Activated CD4-positive, alpha-beta T cell treated with anti-CD3 and anti-CD28 coated beads, Interleukin-2, amount 10 ng/mL, durations not matched to agents 7 days and 5 days (primary cell): ENCODE results near the gene DNAI1. TPM values are rescaled to one million over a fixed set of nuclear protein-coding genes. Genes with fewer than 3 reads are reported as not detected.

Experiments
- CTCF ChIA-PET: fragments of 350-600 bp; sonication (Branson Sonifier 250); formaldehyde crosslinking; loops from one replicate; lab custom pipeline; 2021; ENCODE audit warnings: antibody characterized with exemption; lab: Charles Lee
- POLR2A ChIA-PET: fragments of 350-600 bp; sonication (Branson Sonifier 250); formaldehyde crosslinking; loops from one replicate; lab custom pipeline; 2021; ENCODE audit warnings: antibody characterized with exemption; lab: Charles Lee
- DNase-seq: peaks from one replicate; pipeline ENCODE4 v3.0.0-alpha.2; 2020
- H3K27ac Mint-ChIP-seq: one replicate; pipeline ENCODE4 v1.8.0; 2021; ENCODE audit warnings: mild to moderate bottlenecking, moderate library complexity, mixed read lengths
- H3K27me3 Mint-ChIP-seq: one replicate; pipeline ENCODE4 v1.8.0; 2021; ENCODE audit warnings: mixed read lengths
- H3K36me3 Mint-ChIP-seq: one replicate; pipeline ENCODE4 v1.8.0; 2021; ENCODE audit warnings: low read depth, mixed read lengths
- H3K4me1 Mint-ChIP-seq: one replicate; pipeline ENCODE4 v1.8.0; 2021; ENCODE audit warnings: mixed read lengths
- H3K4me3 Mint-ChIP-seq: one replicate; pipeline ENCODE4 v1.8.0; 2021; ENCODE audit warnings: mild to moderate bottlenecking, moderate library complexity, mixed read lengths
- H3K9me3 Mint-ChIP-seq: one replicate; pipeline ENCODE4 v1.8.0; 2021; ENCODE audit warnings: mixed read lengths
- total RNA-seq, 2 experiments: library from RNA; stranded (reverse); gene quantifications; one replicate each; pipeline ENCODE4 v1.2.3, GENCODE V29; 2021

Gene DNAI1
- total RNA-seq, 2 experiments from 2014 or later = not detected

DNA sequence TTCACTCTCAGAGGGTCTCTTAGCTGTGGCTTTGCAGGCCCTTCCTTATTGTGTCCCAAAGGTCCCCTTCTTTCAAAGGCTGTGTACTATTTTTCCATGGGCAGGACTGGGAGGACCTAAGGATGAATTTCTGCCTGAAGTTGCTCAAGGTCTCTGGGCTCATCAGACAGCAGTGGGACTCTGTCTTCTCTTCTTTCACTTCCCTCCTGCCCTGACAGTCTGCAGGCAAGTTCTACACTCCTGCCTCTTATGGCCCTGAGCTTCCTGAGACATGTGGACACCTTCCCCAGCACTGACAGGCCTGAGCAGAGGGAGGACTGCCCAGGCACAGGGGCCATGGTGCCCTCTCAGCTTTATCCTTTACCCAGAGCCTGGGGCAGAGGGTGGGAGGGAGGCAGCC lies 49.4 kb downstream of the DNAI1 start:
- H3K4me3 Mint-ChIP-seq = no peak overlapping the region
- H3K27me3 Mint-ChIP-seq = peaks cover 2% of the 10 kb centered on the region
- no peaks in the 10 kb centered on the region for H3K4me1 Mint-ChIP-seq
- H3K36me3 Mint-ChIP-seq = no peaks in the 10 kb centered on the region
- H3K27ac Mint-ChIP-seq = no peak overlapping the region
- CTCF ChIA-PET = no interaction called here
- no peak for DNase-seq
- POLR2A ChIA-PET = no interaction called here
- no peaks in the 10 kb centered on the region for H3K9me3 Mint-ChIP-seq

DNA sequence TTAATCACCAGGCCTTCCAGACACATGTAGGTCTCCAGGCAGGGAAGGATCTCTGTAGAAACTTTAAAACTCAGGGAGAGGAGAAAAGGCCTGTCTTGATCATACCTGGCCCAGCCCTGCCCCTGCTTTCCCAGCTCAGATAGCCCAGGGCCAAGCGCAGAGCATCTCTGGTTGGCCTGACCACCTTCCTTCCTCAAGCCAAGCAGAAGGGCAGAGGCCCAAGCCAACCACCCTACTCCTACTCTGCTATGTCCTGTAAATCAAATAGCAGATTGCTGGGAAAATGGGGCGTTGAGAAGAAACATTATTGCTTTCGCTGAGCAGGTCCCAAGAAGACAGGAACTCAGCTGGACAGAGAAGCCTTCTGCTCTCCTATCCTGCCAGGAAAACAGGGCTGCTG lies 49.9 kb downstream of the DNAI1 start:
- no peak for DNase-seq
- POLR2A ChIA-PET = no interaction called here
- no peak overlapping the region for H3K4me3 Mint-ChIP-seq
- H3K9me3 Mint-ChIP-seq = no peaks in the 10 kb centered on the region
- peaks cover 2% of the 10 kb centered on the region for H3K27me3 Mint-ChIP-seq
- CTCF ChIA-PET = no interaction called here
- H3K36me3 Mint-ChIP-seq = no peaks in the 10 kb centered on the region
- no peaks in the 10 kb centered on the region for H3K4me1 Mint-ChIP-seq
- no peak overlapping the region for H3K27ac Mint-ChIP-seq

GRCh38 chr9:34508951-34509350 lies 50.3 kb downstream of the DNAI1 start:
- no peak overlapping the region for H3K27ac Mint-ChIP-seq
- CTCF ChIA-PET = no interaction called here
- peaks cover 2% of the 10 kb centered on the region for H3K27me3 Mint-ChIP-seq

GRCh38 chr9:34510497-34511468 lies 52.2 kb downstream of the DNAI1 start:
- H3K27ac Mint-ChIP-seq = no peak overlapping the region
- no peaks in the 10 kb centered on the region for H3K4me1 Mint-ChIP-seq

More at GRCh38 chr9:34508951-34509350, 50.3 kb downstream of the DNAI1 start:
- Mint-ChIP-seq H3K9me3 (no peaks in the 10 kb centered on the region), H3K4me1 (no peaks in the 10 kb centered on the region), H3K4me3 (no peak overlapping the region), H3K36me3 (no peaks in the 10 kb centered on the region)
- no peak for DNase-seq
- POLR2A ChIA-PET = no interaction called here

DNA sequence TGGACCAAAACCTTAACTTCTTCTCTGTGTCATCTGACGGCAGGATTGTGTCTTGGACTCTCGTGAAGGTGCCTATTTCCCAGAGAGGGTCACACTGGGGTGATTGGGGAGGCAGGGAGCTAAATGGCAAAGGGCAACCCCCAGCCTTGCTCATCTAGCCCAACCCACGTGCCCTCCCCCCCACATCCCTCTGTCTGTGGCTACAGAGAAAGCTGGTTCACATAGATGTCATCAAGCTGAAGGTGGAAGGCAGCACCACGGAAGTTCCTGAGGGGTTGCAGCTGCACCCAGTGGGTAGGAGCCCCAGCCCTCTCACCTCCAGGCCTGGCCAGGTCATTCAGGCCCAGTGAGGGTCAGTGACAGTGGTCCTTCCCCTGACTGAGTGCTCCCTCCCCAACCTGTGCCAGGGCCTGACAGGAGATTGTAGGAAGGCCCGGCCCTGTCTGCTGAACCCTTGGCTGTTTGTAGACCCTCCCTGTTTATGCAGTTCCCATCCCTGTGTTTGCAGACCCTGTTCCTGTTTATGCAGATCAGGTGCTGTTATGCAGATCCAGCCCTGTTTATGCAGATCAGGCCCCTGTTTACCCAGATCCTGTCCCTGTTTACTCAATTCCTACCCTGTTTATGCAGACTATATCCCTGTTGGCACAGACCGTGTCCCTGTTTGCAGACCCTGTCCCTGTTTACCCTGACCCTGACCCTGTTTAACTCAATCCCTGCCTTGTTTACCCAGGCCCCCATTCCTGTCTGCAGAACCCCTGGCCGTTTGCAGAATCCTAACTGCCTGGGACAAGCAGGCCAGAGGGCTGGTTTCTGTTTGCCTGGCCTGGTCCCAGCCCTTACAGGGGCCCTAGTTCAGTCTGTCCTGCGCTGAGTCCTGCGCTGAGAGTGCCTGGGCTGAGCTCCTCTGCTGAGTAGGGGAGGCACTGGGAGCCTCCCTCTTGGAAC lies 53.8 kb downstream of the DNAI1 start:
- H3K36me3 Mint-ChIP-seq = no peaks in the 10 kb centered on the region
- no peaks in the 10 kb centered on the region for H3K9me3 Mint-ChIP-seq
- POLR2A ChIA-PET = no interaction called here
- H3K4me3 Mint-ChIP-seq = no peak overlapping the region
- no peaks in the 10 kb centered on the region for H3K4me1 Mint-ChIP-seq
- no peak for DNase-seq
- H3K27ac Mint-ChIP-seq = no peak overlapping the region
- CTCF ChIA-PET = interaction anchor here (0.5 to 1.6 kb wide), 7 partner anchors 8 to 336 kb away, joined by 3 read pairs; no protein-coding TSS in a partner anchor
- H3K27me3 Mint-ChIP-seq = peaks cover 2% of the 10 kb centered on the region

More at GRCh38 chr9:34510497-34511468, 52.2 kb downstream of the DNAI1 start:
- DNase-seq = no peak
- no peaks in the 10 kb centered on the region for H3K36me3 Mint-ChIP-seq
- no peaks in the 10 kb centered on the region for H3K27me3 Mint-ChIP-seq
- ChIA-PET POLR2A (no interaction called here), CTCF (interaction anchor here (0.8 to 1.6 kb wide), 4 partner anchors 9 to 80 kb away, joined by 3 to 4 read pairs (median 3); no protein-coding TSS in a partner anchor)
- no peaks in the 10 kb centered on the region for H3K9me3 Mint-ChIP-seq
- H3K4me3 Mint-ChIP-seq = no peak overlapping the region

DNA sequence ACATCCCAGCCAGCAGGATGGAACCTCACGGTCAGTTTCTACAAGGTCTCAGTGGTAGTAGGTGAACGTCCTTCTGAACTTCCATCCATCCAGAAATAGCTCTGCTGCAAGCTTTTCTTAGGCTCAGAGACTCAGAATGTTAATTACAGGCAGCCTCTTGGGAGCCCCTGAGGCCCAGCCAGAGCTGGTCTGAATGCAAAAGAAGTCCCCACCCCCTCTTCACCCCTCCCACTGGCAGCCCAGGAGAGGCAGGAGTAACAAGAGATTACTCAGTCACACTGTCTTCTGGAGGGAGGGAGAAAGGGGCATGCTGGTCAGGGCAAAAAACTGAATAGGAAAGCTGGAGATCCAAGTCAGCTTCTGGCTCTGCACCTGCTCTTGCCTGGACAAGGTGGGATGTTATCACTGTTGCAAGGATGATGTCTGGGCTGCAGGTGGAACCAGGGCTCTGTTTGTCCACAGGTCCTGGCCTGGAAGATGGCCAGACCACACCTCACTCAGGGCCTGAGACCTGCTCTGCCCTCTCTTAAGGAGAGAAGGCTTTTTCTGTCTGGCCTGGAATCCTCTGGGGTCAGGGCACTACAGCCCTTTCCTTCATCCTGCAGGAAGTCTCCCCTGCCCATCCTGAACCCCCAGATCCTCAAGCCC lies 55.1 kb downstream of the DNAI1 start:
- ChIA-PET POLR2A (no interaction called here), CTCF (interaction anchor here (0.8 to 1.2 kb wide), 2 partner anchors 9 to 110 kb away, joined by 3 read pairs; no protein-coding TSS in a partner anchor)
- no peaks in the 10 kb centered on the region for H3K4me1 Mint-ChIP-seq
- H3K4me3 Mint-ChIP-seq = no peak overlapping the region
- DNase-seq = no peak
- H3K27me3 Mint-ChIP-seq = peaks cover 2% of the 10 kb centered on the region
- H3K9me3 Mint-ChIP-seq = no peaks in the 10 kb centered on the region
- H3K36me3 Mint-ChIP-seq = no peaks in the 10 kb centered on the region
- no peak overlapping the region for H3K27ac Mint-ChIP-seq

DNA sequence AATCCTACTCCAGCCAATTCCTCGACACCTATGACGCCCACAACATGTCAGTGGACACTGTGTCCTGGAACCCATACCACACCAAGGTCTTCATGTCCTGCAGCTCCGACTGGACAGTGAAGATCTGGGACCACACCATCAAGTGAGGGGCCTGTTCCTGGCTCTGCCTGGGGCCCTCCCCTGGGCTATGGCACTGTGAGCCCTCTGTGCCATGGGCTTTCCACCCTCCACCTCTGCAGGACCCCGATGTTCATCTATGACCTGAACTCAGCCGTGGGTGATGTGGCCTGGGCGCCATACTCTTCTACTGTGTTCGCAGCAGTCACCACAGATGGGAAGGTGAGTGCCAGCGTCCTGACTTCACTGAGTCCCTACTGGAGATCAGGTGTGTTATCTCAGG lies 55.8 kb downstream of the DNAI1 start:
- no peak overlapping the region for H3K4me3 Mint-ChIP-seq
- peaks cover 2% of the 10 kb centered on the region for H3K27me3 Mint-ChIP-seq
- POLR2A ChIA-PET = no interaction called here
- H3K27ac Mint-ChIP-seq = no peak overlapping the region
- H3K36me3 Mint-ChIP-seq = no peaks in the 10 kb centered on the region
- no peak for DNase-seq
- no peaks in the 10 kb centered on the region for H3K9me3 Mint-ChIP-seq
- H3K4me1 Mint-ChIP-seq = no peaks in the 10 kb centered on the region
- CTCF ChIA-PET = interaction anchor here (0.7 to 0.8 kb wide), 2 partner anchors 77 to 110 kb away, joined by 3 read pairs; no protein-coding TSS in a partner anchor

DNA sequence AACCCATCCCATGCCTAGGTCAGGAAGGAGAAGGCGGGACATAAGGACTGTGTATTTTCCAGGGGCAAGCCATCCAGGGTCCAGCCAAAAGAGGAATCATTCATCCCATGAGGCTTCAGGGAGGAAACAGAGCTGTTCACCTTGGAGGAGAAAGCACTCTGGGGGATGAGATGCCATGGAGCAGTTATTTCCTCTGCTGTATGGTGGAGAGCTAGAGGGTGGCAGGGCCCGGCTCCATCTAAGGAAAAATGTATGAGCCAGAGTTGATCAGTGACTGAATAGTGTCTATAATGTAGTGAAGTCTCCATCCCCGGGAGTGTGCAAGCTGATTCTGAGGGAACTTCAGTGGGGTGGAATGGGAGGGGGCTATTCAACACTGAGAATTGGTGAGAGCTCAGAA lies 56.2 kb downstream of the DNAI1 start:
- POLR2A ChIA-PET = no interaction called here
- H3K9me3 Mint-ChIP-seq = no peaks in the 10 kb centered on the region

DNA sequence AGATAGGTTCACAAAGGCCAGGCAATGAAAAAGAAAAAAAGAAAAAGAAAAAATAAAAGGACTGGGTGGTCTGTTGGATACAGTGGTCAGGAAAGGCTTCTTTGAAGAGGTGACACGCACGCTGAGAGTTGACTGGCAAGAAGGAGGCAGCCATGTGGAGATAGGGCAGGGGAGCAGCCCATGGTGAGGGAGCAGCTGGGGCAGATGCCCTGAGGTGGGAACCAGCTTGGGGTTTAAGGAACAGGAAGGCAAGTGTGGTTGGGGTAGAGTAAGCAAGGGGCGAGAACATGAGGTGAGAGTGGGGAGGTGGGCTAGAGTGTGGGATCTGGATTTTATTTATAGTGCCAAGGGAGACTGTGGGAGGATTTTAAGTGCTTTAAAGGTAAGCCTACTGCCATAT lies 57.4 kb downstream of the DNAI1 start:
- ChIA-PET CTCF (no interaction called here), POLR2A (no interaction called here)
- Mint-ChIP-seq H3K4me1 (no peaks in the 10 kb centered on the region), H3K27me3 (peaks cover 6% of the 10 kb centered on the region), H3K9me3 (no peaks in the 10 kb centered on the region), H3K4me3 (no peak overlapping the region), H3K27ac (no peak overlapping the region), H3K36me3 (no peaks in the 10 kb centered on the region)
- no peak for DNase-seq

More for the DNA sequence above, 56.2 kb downstream of the DNAI1 start:
- CTCF ChIA-PET = interaction anchor here (0.7 to 1.0 kb wide), 2 partner anchors 9 to 76 kb away, joined by 3 to 6 read pairs; no protein-coding TSS in a partner anchor
- no peak overlapping the region for H3K27ac Mint-ChIP-seq
- no peaks in the 10 kb centered on the region for H3K36me3 Mint-ChIP-seq
- H3K27me3 Mint-ChIP-seq = peaks cover 2% of the 10 kb centered on the region
- no peak overlapping the region for H3K4me3 Mint-ChIP-seq
- no peaks in the 10 kb centered on the region for H3K4me1 Mint-ChIP-seq
- no peak for DNase-seq

- POLR2A ChIA-PET = no interaction called here
- Mint-ChIP-seq H3K4me3 (no peak overlapping the region), H3K27me3 (peaks cover 11% of the 10 kb centered on the region), H3K4me1 (no peaks in the 10 kb centered on the region), H3K9me3 (no peaks in the 10 kb centered on the region), H3K36me3 (no peaks in the 10 kb centered on the region), H3K27ac (no peak overlapping the region)
- CTCF ChIA-PET = no interaction called here
- DNase-seq = no peak
Observed at GRCh38 chr9:34517185-34517584, 58.6 kb downstream of the DNAI1 start.

GRCh38 chr9:34518110-34518616 lies 59.6 kb downstream of the DNAI1 start:
- H3K9me3 Mint-ChIP-seq = no peaks in the 10 kb centered on the region
- H3K4me3 Mint-ChIP-seq = no peak overlapping the region
- H3K36me3 Mint-ChIP-seq = no peaks in the 10 kb centered on the region
- ChIA-PET POLR2A (no interaction called here), CTCF (interaction anchor here (1.0 kb wide), 1 partner anchor 78 kb away, joined by 4 read pairs; no protein-coding TSS in a partner anchor)
- H3K4me1 Mint-ChIP-seq = peaks cover 4% of the 10 kb centered on the region
- H3K27me3 Mint-ChIP-seq = peaks cover 15% of the 10 kb centered on the region
- no peak for DNase-seq
- no peak overlapping the region for H3K27ac Mint-ChIP-seq

DNA sequence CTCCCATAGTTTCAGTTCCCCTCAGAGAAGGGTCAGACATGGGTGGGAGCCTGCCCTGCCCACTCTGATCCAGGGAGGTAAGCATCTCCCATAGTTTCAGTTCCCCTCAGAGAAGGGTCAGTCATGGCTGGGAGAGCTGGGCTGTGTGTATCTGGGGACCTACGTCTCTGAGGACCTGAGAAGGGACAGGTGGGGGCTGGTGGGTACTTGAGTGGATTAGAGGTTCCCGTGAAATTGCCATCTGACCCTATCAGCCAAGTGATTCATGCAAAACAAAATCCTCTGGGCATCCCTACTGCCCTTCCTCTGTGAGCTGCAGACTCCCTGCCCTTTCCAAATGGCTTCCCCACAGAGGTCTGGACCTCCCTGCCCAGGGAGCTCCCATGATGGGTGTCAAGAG lies 60.3 kb downstream of the DNAI1 start:
- no peak overlapping the region for H3K27ac Mint-ChIP-seq
- ChIA-PET POLR2A (no interaction called here), CTCF (interaction anchor here (0.9 to 1.5 kb wide), 4 partner anchors 23 to 115 kb away, joined by 3 to 4 read pairs (median 4); no protein-coding TSS in a partner anchor)
- peaks cover 11% of the 10 kb centered on the region for H3K4me1 Mint-ChIP-seq
- peaks cover 16% of the 10 kb centered on the region for H3K27me3 Mint-ChIP-seq
- no peak for DNase-seq
- no peak overlapping the region for H3K4me3 Mint-ChIP-seq
- no peaks in the 10 kb centered on the region for H3K36me3 Mint-ChIP-seq
- no peaks in the 10 kb centered on the region for H3K9me3 Mint-ChIP-seq
